ENCODE data around the gene PIGR.

PIGR gene

DNA sequence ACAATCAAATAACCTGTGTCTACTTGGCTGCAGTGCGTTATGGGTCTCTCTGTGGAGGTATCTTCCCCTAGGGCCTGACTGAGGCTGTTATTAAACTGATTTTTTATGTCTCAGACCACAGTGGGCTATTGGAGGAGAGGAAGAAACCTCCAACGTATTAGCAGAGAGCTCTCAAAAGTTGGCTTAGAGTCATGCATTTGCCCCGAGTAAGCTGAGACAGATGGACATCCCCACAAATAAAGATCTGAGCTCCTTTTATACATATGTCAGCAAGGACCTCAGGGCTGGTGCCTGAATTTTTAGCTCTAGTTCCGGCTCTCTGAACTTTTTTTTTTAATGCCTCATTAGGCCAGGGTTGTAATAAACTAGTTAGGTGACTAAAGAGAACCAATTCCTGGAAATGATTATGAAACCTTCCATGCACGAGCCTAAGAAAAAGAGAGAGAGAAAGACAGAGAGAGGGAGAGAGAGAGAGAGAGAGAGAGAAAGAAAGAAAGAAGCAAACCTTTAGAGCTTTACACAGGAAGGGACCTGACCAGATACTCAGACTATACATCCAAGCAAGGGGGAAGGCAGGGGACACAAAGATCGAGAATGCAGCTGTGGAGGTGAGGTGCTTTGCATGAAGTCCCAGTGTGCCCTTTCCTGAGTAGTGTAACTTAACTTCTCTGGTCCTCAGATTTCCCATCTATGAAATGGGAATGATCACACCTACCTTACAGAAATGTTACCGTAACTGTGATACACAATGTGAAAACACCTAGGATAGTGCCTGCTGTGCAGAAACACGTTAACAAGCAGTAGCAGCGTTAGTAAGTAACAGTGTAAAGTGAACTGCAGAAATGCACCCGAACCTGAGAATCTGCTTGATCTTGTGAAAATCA lies 8.4 kb upstream of the PIGR start:
- Histone ChIP-seq H3K4me3 (no peak overlapping the region), H3K4me1 (no peaks in the 10 kb centered on the region), H3K27me3 (ENCODE audit: low read depth) (no peaks in the 10 kb centered on the region), H3K36me3 (replicated peaks) (no peaks in the 10 kb centered on the region), H3K9me3 (no peaks in the 10 kb centered on the region)
- no peak for DNase-seq (ENCODE audit: low spot score in 2 of 2)
- in situ Hi-C loops (cut with MboI; ENCODE audit: low sequenced_read_pairs) = no loop called here

GRCh38 chr1:206953626-206954025 lies 7.4 kb upstream of the PIGR start:
- H3K4me3 ChIP-seq = no peak overlapping the region
- H3K4me1 ChIP-seq = no peaks in the 10 kb centered on the region
- no peaks in the 10 kb centered on the region for H3K9me3 ChIP-seq
- in situ Hi-C loops (cut with MboI; ENCODE audit: low sequenced_read_pairs) = no loop called here
- DNase-seq (ENCODE audit: low spot score in 2 of 2) = no peak
- H3K36me3 ChIP-seq (replicated peaks) = no peaks in the 10 kb centered on the region
- no peaks in the 10 kb centered on the region for H3K27me3 ChIP-seq (ENCODE audit: low read depth)

DNA sequence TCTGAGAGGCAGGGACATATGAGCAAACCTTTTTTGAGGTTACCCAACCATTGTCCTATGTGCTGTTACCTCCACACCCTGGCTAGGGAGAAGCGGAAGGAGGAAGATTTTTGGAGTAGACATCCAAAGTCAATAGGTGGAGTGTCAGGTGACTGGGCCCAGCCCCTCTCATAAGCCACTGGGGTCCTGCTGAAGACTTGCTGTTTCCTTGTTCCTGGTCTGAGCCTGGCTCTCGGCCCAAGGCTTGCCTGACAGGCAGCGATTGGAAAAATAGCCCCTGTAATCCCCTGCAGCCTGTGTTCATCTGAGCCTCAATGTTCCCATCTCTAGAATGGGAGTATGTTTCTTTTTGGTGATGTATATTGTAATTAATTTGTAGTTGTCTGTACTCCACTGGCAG lies 6.9 kb upstream of the PIGR start:
- H3K4me1 ChIP-seq = no peaks in the 10 kb centered on the region

GRCh38 chr1:206952171-206952570 lies 5.9 kb upstream of the PIGR start:
- H3K9me3 ChIP-seq = no peaks in the 10 kb centered on the region
- no peak for DNase-seq (ENCODE audit: low spot score in 2 of 2)
- in situ Hi-C loops (cut with MboI; ENCODE audit: low sequenced_read_pairs) = no loop called here
- no peaks in the 10 kb centered on the region for H3K27me3 ChIP-seq (ENCODE audit: low read depth)
- H3K4me1 ChIP-seq = no peaks in the 10 kb centered on the region
- H3K36me3 ChIP-seq (replicated peaks) = no peaks in the 10 kb centered on the region
- H3K4me3 ChIP-seq = no peak overlapping the region

More for the DNA sequence above, 6.9 kb upstream of the PIGR start:
- in situ Hi-C loops (cut with MboI; ENCODE audit: low sequenced_read_pairs) = no loop called here
- no peak for DNase-seq (ENCODE audit: low spot score in 2 of 2)
- no peak overlapping the region for H3K4me3 ChIP-seq
- no peaks in the 10 kb centered on the region for H3K36me3 ChIP-seq (replicated peaks)
- H3K27me3 ChIP-seq (ENCODE audit: low read depth) = no peaks in the 10 kb centered on the region
- no peaks in the 10 kb centered on the region for H3K9me3 ChIP-seq

- Histone ChIP-seq H3K36me3 (replicated peaks) (no peaks in the 10 kb centered on the region), H3K27me3 (ENCODE audit: low read depth) (no peaks in the 10 kb centered on the region), H3K4me1 (no peaks in the 10 kb centered on the region), H3K9me3 (no peaks in the 10 kb centered on the region), H3K4me3 (no peak overlapping the region)
- DNase-seq (ENCODE audit: low spot score in 2 of 2) = no peak
- in situ Hi-C loops (cut with MboI; ENCODE audit: low sequenced_read_pairs) = no loop called here
Observed at GRCh38 chr1:206951318-206952100, 5.2 kb upstream of the PIGR start.

DNA sequence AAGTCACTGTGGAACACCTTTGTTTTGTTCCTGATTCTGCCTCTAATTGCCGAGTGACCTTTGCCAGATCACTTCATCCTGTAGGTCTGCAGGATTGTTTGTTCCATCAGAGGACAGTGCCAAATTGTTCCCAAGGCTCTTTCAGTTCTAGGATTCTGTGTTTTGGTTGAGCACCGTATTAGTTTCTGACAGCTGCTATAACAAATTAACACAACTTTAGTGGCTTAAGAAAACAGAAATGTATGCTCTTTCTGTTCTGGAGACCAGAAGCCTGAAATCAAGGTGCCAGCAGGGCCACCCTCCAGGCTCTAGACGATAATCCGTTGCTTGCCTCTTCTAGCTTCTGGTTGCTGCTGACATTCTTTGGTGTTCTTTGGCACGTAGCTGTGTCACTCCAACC lies 3.4 kb upstream of the PIGR start:
- H3K4me1 ChIP-seq = no peaks in the 10 kb centered on the region
- no peaks in the 10 kb centered on the region for H3K36me3 ChIP-seq (replicated peaks)
- H3K4me3 ChIP-seq = no peak overlapping the region
- in situ Hi-C loops (cut with MboI; ENCODE audit: low sequenced_read_pairs) = no loop called here
- no peak for DNase-seq (ENCODE audit: low spot score in 2 of 2)
- H3K9me3 ChIP-seq = no peaks in the 10 kb centered on the region
- no peaks in the 10 kb centered on the region; the same call in 1 of the 2 replicates for H3K27me3 ChIP-seq (ENCODE audit: low read depth)

- Histone ChIP-seq H3K4me1 (no peaks in the 10 kb centered on the region), H3K9me3 (no peaks in the 10 kb centered on the region), H3K4me3 (no peak overlapping the region), H3K27me3 (ENCODE audit: low read depth) (no peaks in the 10 kb centered on the region; the same call in 1 of the 2 replicates), H3K36me3 (replicated peaks) (no peaks in the 10 kb centered on the region)
- in situ Hi-C loops (cut with MboI; ENCODE audit: low sequenced_read_pairs) = no loop called here
- no peak for DNase-seq (ENCODE audit: low spot score in 2 of 2)
Observed at GRCh38 chr1:206949208-206949607, 2.9 kb upstream of the PIGR start.

DNA sequence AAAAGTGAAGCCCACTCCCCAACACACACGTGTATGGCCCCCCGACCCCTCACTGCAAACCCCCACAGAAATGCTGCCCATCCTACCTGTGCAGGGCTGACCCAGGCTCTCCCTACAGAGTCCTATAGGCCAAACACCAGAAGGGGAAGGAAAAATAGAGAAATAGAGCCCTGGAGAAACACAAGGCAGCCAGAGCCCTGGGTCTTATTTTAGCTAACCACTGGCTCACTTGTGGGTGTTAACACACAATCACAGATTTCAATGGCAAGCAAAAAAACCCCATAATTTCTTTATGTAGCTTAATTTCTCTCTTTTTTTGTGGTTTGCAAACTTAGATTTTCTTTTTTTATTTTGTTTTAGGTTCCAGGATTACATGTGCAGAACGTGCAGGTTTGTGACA lies 989 bp upstream of the PIGR start:
- no peaks in the 10 kb centered on the region for H3K9me3 ChIP-seq
- H3K27me3 ChIP-seq (ENCODE audit: low read depth) = no peaks in the 10 kb centered on the region; the same call in 1 of the 2 replicates
- no peak for DNase-seq (ENCODE audit: low spot score in 2 of 2)
- in situ Hi-C loops (cut with MboI; ENCODE audit: low sequenced_read_pairs) = no loop called here
- no peaks in the 10 kb centered on the region for H3K4me1 ChIP-seq
- no peaks in the 10 kb centered on the region for H3K36me3 ChIP-seq (replicated peaks)
- no peak overlapping the region for H3K4me3 ChIP-seq

- in situ Hi-C loops (cut with MboI; ENCODE audit: low sequenced_read_pairs) = no loop called here
- Histone ChIP-seq H3K4me1 (no peaks in the 10 kb centered on the region), H3K27me3 (ENCODE audit: low read depth) (no peaks in the 10 kb centered on the region; the same call in 1 of the 2 replicates)
Observed at GRCh38 chr1:206945779-206946178, 487 bp downstream of the PIGR start.

GRCh38 chr1:206944703-206945102 lies 1.6 kb downstream of the PIGR start:
- no peaks in the 10 kb centered on the region for H3K9me3 ChIP-seq
- DNase-seq (ENCODE audit: low spot score in 2 of 2) = no peak
- in situ Hi-C loops (cut with MboI; ENCODE audit: low sequenced_read_pairs) = no loop called here
- no peaks in the 10 kb centered on the region for H3K36me3 ChIP-seq (replicated peaks)
- no peaks in the 10 kb centered on the region for H3K4me1 ChIP-seq
- no peaks in the 10 kb centered on the region; the same call in 1 of the 2 replicates for H3K27me3 ChIP-seq (ENCODE audit: low read depth)
- no peak overlapping the region for H3K4me3 ChIP-seq

More at GRCh38 chr1:206945779-206946178, 487 bp downstream of the PIGR start:
- Histone ChIP-seq H3K9me3 (no peaks in the 10 kb centered on the region), H3K36me3 (replicated peaks) (no peaks in the 10 kb centered on the region), H3K4me3 (no peak overlapping the region)
- DNase-seq (ENCODE audit: low spot score in 2 of 2) = no peak

- H3K27me3 ChIP-seq (ENCODE audit: low read depth) = no peaks in the 10 kb centered on the region; the same call in 1 of the 2 replicates
- in situ Hi-C loops (cut with MboI; ENCODE audit: low sequenced_read_pairs) = no loop called here
Observed at GRCh38 chr1:206941766-206942418, 4.4 kb downstream of the PIGR start.

GRCh38 chr1:206940588-206940936 lies 5.7 kb downstream of the PIGR start:
- Histone ChIP-seq H3K36me3 (replicated peaks) (no peaks in the 10 kb centered on the region), H3K4me1 (no peaks in the 10 kb centered on the region), H3K4me3 (no peak overlapping the region), H3K27me3 (ENCODE audit: low read depth) (no peaks in the 10 kb centered on the region; the same call in 1 of the 2 replicates), H3K9me3 (no peaks in the 10 kb centered on the region)
- no peak for DNase-seq (ENCODE audit: low spot score in 2 of 2)
- in situ Hi-C loops (cut with MboI; ENCODE audit: low sequenced_read_pairs) = no loop called here

More at GRCh38 chr1:206941766-206942418, 4.4 kb downstream of the PIGR start:
- no peak for DNase-seq (ENCODE audit: low spot score in 2 of 2)
- H3K4me3 ChIP-seq = no peak overlapping the region
- no peaks in the 10 kb centered on the region for H3K4me1 ChIP-seq
- H3K9me3 ChIP-seq = no peaks in the 10 kb centered on the region
- no peaks in the 10 kb centered on the region for H3K36me3 ChIP-seq (replicated peaks)

- DNase-seq (ENCODE audit: low spot score in 2 of 2) = no peak
- Histone ChIP-seq H3K27me3 (ENCODE audit: low read depth) (no peaks in the 10 kb centered on the region; the same call in 1 of the 2 replicates), H3K4me1 (no peaks in the 10 kb centered on the region), H3K4me3 (no peak overlapping the region), H3K9me3 (no peaks in the 10 kb centered on the region), H3K36me3 (replicated peaks) (no peaks in the 10 kb centered on the region)
- in situ Hi-C loops (cut with MboI; ENCODE audit: low sequenced_read_pairs) = no loop called here
Observed at GRCh38 chr1:206939841-206940587, 6.3 kb downstream of the PIGR start.

Measured in HAP-1 (cell line).